AG10803 (cell line): Measurements from ENCODE around the gene MRM1.
A peak's percentile ranks its signal among the peaks of the same experiment; 100 is the strongest.

Experiments used
- DNase-seq: peaks from one replicate; pipeline ENCODE4 v3.0.0; 2010; ENCODE audit warnings: low read depth
- H3K4me3 ChIP-seq: 2 replicates; pipeline ENCODE4 v1.5.1; 2011; ENCODE audit warnings: mild to moderate bottlenecking, low read length, control low read depth
- TF ChIP-seq, protein P1 (sequence below): conservative IDR thresholded peaks from 2 replicates; pipeline ENCODE4 v1.5.1; 2011; ENCODE audit warnings: mild to moderate bottlenecking, low read length, control low read depth, inconsistent platforms

Gene MRM1

GRCh38 chr17:36617773-36618172 is 16.4 kb downstream of the MRM1 start:
- DNase-seq: no peak
- TF ChIP-seq, protein P1, sequence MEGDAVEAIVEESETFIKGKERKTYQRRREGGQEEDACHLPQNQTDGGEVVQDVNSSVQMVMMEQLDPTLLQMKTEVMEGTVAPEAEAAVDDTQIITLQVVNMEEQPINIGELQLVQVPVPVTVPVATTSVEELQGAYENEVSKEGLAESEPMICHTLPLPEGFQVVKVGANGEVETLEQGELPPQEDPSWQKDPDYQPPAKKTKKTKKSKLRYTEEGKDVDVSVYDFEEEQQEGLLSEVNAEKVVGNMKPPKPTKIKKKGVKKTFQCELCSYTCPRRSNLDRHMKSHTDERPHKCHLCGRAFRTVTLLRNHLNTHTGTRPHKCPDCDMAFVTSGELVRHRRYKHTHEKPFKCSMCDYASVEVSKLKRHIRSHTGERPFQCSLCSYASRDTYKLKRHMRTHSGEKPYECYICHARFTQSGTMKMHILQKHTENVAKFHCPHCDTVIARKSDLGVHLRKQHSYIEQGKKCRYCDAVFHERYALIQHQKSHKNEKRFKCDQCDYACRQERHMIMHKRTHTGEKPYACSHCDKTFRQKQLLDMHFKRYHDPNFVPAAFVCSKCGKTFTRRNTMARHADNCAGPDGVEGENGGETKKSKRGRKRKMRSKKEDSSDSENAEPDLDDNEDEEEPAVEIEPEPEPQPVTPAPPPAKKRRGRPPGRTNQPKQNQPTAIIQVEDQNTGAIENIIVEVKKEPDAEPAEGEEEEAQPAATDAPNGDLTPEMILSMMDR: no peak
- H3K4me3 ChIP-seq: no peak overlapping the region

- DNase-seq: no peak
- TF ChIP-seq, protein P1: no peak
- H3K4me3 ChIP-seq: no peak overlapping the region
Measured at GRCh38 chr17:36623281-36623680, 21.9 kb downstream of the MRM1 start.

- TF ChIP-seq, protein P1: no peak
- DNase-seq: no peak
- H3K4me3 ChIP-seq: no peak overlapping the region
Measured at GRCh38 chr17:36625188-36625587, 23.8 kb downstream of the MRM1 start.

GRCh38 chr17:36627101-36627500 is 25.7 kb downstream of the MRM1 start:
- DNase-seq: no peak
- TF ChIP-seq, protein P1: no peak
- H3K4me3 ChIP-seq: no peak overlapping the region

- DNase-seq: no peak
- no peak overlapping the region for H3K4me3 ChIP-seq
- TF ChIP-seq, protein P1: no peak
Measured at GRCh38 chr17:36628576-36628975, 27.2 kb downstream of the MRM1 start.

DNA sequence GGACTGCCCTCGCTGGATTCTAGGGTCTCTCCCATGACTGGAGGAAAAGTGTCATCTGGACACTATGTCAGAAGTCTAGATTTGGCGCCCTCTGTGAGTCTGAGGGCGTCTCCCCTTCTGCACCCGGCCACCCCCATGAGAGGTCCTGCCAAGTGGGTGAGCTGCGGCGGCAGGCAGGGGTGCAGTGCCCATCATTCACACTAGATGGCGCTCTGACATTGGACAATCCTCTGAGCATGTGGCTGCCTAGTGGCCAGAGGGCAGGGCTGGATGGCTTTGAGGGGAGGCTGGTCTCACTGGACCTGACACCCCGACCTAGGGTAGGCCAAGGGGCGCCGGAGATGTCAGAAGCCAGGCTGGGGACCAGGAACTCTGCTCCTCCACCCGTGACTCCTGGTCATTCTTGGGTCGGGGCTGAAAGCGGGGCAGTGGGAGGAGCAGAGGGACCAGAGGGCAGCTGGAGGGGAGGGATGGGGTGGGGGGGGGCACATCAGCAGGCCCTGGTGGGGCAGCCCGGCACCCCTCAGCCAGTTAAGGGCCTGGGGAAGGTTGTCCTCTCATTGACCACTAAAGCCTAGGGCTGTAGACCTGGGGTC is 28.0 kb downstream of the MRM1 start:
- peak; percentile 52 for DNase-seq
- TF ChIP-seq, protein P1: peak; percentile 92
- H3K4me3 ChIP-seq: no peak overlapping the region

- TF ChIP-seq, protein P1: no peak
- no peak overlapping the region for H3K4me3 ChIP-seq
- no peak for DNase-seq
Measured at GRCh38 chr17:36629970-36630502, 28.7 kb downstream of the MRM1 start.
